ENCODE results near the gene FAM171A1.

DNA sequence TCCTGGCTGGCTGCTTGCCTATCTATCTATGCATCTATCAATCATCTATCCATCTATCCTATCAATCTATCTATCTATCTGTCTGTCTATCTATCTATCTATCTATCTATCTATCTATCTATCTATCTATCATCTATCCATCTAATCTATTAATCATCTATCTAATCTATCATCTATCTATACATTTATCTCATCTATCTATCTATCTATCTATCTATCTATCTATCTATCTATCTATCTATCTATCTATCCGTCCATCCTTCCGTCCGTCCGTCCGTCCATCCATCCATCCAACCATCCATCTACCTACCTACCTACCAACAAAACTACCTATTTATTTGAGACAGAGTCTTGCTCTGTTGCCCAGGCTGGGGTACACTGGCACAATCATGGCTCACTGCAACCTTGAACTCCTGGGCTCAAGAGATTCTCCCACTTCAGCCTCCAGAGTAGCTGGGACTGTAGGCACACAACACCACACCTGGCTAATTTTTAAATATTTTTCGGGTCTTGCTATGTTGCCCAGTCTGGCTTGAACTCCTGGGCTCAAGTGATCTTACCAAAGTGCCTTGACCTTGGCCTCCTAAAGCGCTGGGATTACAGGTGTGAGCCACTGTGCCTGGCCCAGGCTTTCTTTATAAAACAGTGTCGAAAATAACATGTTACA is 107.3 kb downstream of the FAM171A1 start:
- TF ChIP-seq EZH2phosphoT487 (IDR thresholded peaks at IDR 0.05), result no peak
- TF ChIP-seq, protein P1, sequence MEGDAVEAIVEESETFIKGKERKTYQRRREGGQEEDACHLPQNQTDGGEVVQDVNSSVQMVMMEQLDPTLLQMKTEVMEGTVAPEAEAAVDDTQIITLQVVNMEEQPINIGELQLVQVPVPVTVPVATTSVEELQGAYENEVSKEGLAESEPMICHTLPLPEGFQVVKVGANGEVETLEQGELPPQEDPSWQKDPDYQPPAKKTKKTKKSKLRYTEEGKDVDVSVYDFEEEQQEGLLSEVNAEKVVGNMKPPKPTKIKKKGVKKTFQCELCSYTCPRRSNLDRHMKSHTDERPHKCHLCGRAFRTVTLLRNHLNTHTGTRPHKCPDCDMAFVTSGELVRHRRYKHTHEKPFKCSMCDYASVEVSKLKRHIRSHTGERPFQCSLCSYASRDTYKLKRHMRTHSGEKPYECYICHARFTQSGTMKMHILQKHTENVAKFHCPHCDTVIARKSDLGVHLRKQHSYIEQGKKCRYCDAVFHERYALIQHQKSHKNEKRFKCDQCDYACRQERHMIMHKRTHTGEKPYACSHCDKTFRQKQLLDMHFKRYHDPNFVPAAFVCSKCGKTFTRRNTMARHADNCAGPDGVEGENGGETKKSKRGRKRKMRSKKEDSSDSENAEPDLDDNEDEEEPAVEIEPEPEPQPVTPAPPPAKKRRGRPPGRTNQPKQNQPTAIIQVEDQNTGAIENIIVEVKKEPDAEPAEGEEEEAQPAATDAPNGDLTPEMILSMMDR (IDR thresholded peaks at IDR 0.05), result no peak
